HG03097 (cell line): Measurements from ENCODE around the gene TEKTIP1.

Source experiments
- ATAC-seq: cut with Tn5 transposase; IDR thresholded peaks from one replicate; pipeline ENCODE4 v1.9.1; 2021; ENCODE audit not compliant: unreplicated experiment, low FRiP score

The TEKTIP1 gene

DNA sequence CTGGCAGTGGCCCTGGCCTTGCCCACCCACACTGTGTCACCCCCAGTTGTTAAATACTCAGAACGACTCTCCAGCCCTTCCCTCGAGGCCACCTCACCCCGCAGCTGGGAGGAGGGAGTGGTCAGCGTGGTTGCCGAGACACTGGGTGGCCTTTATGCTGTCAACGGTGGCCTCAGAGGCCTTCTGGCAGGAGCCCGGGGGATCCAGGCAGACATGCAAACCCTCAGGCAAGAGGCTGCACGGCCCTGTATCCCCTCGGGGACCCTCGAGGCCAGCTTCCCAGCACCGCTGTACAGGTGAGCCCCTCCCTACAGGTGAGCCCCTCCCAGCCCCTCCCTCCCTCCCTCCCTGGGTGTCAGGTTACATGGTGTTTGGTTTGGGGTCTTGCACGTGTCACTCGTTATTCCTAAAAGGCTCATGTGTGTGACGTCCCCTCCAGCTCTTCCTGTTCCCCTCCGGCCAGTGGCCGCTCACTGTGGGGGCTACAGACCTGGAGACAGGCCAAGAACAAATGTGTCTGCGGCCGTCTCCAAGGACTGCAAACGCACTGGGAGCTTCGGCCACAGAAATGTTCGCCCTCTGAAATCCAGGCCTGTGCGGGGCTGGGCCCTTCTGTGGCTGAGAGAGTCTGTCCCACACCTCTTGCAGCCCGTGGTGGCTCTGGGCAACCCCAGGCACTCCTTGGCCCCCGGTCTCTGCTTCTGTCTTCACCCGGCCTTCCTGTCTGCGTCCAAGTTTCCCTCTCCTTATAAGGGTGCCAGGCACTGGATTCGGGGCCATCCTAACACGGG is at the start of gene TEKTIP1:
Gene TEKTIP1, plus strand, starts transcription at position 210 of the 791 bp plus-strand sequence. Its CDS starts 4 bp downstream, at position 214.
- ATAC-seq = no peak

- ATAC-seq = no peak
Measured at GRCh38 chr19:3491396-3492119, 47.4 kb upstream of the TEKTIP1 start.

DNA sequence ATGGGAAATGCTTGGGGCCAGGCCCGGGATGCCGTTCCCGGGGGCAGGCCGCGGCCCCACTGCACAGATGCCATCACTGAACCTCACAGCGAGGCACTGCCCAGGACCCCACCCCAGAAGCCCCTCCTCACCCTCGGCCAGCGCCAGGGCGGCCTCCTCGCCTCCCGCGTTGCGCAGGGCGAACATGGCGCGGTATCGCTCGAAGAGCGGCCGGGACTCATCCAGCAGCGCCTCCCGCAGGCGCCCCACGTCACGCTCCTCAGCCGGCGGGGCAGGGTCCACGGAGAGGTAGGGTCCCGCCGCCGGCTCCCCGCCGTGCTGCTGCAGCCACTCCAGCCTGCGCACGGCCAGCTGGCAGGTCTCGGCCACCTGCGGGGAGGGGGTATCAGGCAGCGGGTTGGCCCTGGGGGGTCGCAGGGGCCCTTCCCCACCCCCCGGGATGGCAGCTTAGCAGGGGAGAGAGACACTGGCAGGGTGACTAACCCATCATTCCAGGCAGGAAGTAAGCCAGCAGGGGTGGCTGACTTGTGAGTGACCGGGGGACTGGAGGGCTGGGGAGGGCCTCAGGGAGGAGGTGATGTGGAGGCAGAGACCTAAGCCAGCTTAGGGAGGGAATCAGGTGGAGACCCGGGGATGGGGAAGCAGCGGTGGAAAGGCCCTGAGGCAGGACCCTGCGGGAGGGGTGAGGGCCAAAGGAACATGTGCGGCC is 46.7 kb upstream of the TEKTIP1 start:
- no peak for ATAC-seq

GRCh38 chr19:3492919-3493318 is 46.1 kb upstream of the TEKTIP1 start:
- no peak for ATAC-seq

DNA sequence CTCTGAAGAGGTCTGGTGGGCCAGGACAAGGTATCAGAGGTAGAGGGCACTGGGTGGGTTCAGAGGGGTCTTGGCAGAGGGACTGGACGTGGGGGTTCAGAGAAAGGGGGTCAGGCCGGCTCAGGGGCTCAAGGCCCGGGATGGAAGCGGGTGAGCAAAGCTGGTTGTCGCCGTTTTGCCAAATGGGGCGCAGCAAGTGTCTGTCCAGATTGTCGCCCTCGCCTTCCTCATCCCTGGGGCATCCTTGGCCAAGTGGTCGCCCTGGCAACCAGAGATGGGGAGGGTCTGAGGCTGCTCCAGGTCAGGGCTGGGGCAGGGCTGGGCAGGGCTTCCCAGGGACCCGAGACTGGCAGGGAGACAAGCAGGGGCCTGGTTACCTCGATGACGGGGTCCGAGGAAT is 45.3 kb upstream of the TEKTIP1 start:
- ATAC-seq = no peak

DNA sequence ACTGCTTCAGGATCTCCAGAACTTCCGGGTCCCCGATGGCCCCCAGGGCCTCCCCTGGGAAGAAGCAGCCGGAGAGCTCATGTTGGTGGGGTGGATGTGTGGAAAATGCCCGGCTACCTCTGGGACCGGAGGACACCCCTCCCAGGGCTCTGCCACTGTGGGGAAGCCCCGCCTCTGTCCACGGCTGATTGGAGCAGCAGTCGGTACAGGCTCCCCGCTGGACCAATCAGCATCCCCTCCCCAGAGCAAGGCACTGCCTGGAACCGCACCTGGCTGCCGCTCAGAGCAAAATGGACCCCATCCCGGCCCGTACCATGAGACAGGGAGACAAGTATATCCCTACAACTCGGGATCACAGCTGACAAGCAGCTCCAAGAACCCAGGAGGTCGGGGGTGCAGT is 44.9 kb upstream of the TEKTIP1 start:
- ATAC-seq = no peak

- no peak for ATAC-seq
Measured at GRCh38 chr19:3494559-3494958, 44.4 kb upstream of the TEKTIP1 start.

DNA sequence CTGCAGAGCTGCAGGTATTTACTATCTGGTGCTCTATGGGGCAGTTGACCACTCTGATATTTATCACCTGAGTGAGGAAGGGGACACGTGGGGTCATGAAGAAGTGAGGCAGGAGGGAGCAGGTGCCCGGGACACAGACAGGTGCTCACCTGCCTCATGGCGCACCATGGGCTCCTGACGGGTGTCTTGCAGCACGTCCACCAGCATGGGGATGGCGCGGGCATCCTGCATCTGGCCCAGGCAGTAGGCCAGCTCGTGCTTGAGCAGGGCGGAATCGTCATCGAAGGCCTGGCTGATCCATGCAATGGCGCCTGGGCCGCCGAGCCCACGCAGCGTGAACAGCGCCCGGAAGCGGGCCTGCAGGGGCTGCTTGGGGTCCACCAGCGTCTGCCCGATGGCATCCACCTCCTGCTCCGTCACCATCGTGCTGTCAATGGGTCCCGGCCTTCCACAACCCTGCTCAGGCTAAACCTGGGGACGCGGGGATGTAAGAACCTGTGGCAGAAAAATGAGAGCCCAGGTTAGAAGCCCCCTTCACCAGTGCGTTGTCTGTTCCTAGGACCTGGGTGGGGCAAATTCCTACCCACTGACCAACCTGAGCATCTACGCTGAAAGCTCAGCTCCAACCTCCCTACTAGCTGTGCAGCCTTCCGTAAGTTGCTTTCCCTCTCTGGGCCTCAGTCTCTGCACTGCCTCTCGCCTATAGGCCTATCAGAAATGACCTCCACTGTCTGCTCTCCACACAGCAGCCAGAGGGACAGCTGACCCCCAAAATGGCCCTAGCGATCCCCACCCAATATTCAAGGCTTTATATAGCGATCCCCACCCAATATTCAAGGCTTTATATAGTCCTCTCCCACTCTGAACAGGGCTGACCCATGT is 42.3 kb upstream of the TEKTIP1 start:
- ATAC-seq = no peak

DNA sequence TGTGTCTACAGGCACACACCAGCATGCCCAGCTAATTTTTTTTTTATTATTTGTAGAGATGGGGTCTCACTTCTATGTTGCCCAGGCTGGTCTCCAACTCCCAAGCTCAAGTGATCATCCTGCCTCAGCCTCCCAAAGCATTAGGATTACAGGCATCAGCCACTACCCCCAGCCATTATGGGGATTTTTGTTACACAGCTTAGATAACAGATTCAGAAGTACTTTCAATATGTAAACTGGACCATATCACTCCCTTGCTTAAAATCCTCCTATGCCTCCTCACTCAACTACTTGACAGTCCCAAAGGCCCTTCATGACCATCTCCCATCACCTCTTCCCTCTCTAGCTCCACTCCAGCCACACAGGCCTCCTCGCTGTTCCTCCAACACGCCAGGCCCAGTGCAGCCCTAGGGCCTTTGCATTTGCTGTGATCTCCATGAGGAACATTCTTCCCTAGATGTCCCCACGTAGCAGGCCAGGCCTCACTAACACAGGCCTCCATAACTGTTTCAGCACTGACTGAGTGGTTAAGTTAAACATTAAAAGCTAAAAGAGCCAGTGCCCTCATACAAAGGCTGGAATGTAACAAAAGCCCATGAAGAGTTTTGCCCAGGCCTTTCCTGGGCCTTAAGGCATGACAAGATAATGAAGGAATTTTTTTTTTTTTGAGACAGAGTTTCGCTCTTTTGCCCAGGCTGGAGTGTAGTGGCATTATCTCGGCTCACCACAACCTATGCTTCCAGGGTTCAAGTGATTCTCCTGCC is 41.0 kb upstream of the TEKTIP1 start:
- no peak for ATAC-seq

- ATAC-seq = no peak
Measured at GRCh38 chr19:3499738-3500428, 39.1 kb upstream of the TEKTIP1 start.

DNA sequence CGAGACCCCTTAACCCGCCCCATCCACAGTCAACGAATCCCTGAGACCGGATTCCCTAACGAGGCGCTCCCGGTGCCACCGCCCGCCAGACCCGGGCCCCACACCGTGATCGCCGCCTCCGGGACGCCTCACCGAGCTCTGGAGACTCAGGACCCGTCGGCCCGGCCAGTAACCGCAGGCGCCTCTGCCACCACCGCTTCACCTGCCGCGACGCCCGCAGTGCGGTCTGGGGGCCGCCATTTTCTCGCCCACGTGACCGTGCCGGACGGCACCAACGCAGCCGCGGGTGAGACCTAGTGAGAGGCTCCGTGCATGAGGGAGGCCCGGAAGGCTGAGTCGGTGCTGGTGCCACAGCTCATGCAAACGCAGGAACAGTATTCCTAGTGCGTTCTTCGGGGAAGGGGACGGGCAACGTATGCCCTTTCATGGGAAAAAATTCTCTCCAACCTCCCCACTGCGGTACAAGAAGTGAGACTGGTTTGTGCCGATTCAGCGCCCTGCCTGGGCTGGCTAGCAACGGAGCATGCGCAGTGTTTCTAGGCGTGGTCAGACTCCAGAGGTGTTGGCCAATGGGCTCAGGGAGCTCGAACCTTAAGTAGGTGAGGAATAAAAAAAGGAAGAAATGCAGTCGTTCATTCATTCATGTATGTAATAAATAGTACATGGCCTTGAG is 38.4 kb upstream of the TEKTIP1 start, which contains the start of gene DOHH:
Gene DOHH, minus strand, starts transcription at position 246 of the 673 bp plus-strand sequence. CDS start 3,860 bp downstream, outside the sequence.
- ATAC-seq = peak; percentile 75

DNA sequence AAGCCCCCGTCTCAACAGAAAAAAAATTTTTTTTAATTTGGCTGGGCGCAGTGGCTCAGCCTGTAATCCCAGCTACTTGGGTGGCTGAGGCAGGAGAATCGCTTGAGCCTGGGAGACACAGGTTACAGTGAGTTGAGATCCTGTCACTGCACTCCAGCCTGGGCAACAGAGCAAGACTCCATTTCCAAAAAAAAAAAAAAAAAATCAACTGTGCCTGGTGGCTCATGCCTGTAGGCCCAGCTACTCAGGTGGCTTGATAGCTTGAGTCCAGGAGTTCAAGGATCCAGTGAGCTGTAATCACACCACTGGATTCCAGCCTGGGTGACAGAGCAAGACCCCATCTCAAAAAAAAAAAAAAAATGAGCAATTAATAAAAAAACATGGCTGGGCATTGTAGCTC is 37.2 kb upstream of the TEKTIP1 start:
- no peak for ATAC-seq

DNA sequence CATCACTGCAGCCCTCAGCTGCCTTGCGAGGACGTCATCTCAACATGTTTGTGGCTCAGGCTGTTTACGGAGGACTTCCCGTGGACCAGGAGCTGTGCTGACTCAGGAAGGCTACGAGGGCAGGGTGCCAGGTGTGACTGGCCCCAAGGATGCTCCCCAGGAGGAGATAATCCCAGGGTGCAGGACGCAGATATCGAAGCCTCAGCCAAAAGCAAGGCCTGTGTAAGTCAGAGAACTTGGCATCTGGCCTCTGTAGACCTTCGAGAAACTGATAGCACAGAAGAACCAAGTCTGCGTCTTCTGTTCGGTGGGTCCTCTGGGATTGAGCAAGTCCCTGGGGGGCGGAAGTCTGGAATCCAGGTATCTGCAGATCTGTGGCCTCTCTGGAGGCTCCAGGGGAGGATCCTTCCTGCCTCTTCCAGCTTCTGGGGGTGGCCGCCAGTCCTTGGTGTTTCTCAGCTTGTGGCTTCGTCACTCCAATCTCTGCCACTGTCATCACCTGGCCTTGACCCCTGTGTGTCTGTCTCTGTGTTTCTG is 35.9 kb upstream of the TEKTIP1 start:
- ATAC-seq = no peak

DNA sequence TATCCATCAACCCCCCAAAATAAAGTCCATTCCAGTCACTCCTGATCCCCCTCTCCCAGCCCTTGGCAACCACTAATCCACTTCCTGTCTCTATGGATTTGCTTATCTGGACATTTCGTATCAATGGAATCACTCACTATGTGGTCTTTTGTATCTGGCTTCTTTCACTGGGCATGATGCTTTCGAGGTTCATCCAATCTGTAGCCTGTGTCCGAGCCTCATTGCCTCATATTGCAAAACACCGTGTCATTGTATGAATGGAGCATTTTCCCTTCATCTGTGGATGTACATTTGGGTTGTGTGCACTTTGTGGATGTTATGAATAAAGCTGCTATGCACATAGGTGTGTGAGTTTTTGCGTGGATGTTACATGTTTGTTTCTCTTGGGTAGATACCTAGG is 34.2 kb upstream of the TEKTIP1 start:
- no peak for ATAC-seq

GRCh38 chr19:3505598-3506383 is 33.2 kb upstream of the TEKTIP1 start, which contains the start of gene FZR1:
Gene FZR1, plus strand, starts transcription at chr19:3506311. Its CDS starts 16,679 bp downstream, at chr19:3522990.
- ATAC-seq = peak; percentile 86

GRCh38 chr19:3506384-3507340 is 32.3 kb upstream of the TEKTIP1 start:
- peak; percentile 28 for ATAC-seq
